B cell (primary cell): ENCODE data around the gene ADIG. TPM values are rescaled to one million over a fixed set of nuclear protein-coding genes. Genes with fewer than 3 reads are reported as not detected.

Experiments
- polyA plus RNA-seq: library from polyadenylated mRNA; depleted of rRNA; stranded (reverse); fragments of >200 nt; gene quantifications from 2 replicates; pipeline ENCODE4 v1.2.3, GENCODE V29; 2012
- total RNA-seq, 2 donors: library from RNA; stranded (reverse); fragments of 120-200 nt in 1 of 2; gene quantifications; 1 replicate in 1 of 2; 2 replicates in 1 of 2; pipeline versions ENCODE4 v1.2.3 to v1.2.4, GENCODE V29; 2013 to 2022

The ADIG gene
- total and polyA plus RNA-seq, 2 donors (not counting 1 experiment from before 2014, with no cell fraction given), result not detected

Other genes starting within 250 kb of the ADIG start
- gene LBP, start 234.7 kb upstream of the ADIG start, total RNA-seq, result not detected in 2 replicates
- not detected in 2 replicates for gene LBP, start 234.7 kb upstream of the ADIG start, polyA plus RNA-seq
- gene SNHG17, start 145.9 kb upstream of the ADIG start, total RNA-seq, result 49.6 and 64.3 TPM in 2 replicates
- 78.0 and 89.4 TPM in 2 replicates for gene SNHG17, start 145.9 kb upstream of the ADIG start, polyA plus RNA-seq
- 58.3 and 63.4 TPM in 2 replicates for gene RALGAPB, start 108.4 kb upstream of the ADIG start, total RNA-seq
- gene RALGAPB, start 108.4 kb upstream of the ADIG start, polyA plus RNA-seq, result 15.0 and 21.2 TPM in 2 replicates
- not detected in 2 replicates for gene ARHGAP40, start 20.6 kb downstream of the ADIG start, total RNA-seq
- not detected in 2 replicates for gene ARHGAP40, start 20.6 kb downstream of the ADIG start, polyA plus RNA-seq
- gene SLC32A1, start 143.3 kb downstream of the ADIG start, total RNA-seq, result not detected in 2 replicates
- gene SLC32A1, start 143.3 kb downstream of the ADIG start, polyA plus RNA-seq, result 0.16 TPM in 1 of 2 replicates, not detected in the other
- gene ACTR5, start 167.3 kb downstream of the ADIG start, total RNA-seq, result 15.4 and 16.7 TPM in 2 replicates
- 18.0 and 22.4 TPM in 2 replicates for gene ACTR5, start 167.3 kb downstream of the ADIG start, polyA plus RNA-seq
- gene PPP1R16B, start 224.5 kb downstream of the ADIG start, total RNA-seq, result 108 and 112 TPM in 2 replicates
- gene PPP1R16B, start 224.5 kb downstream of the ADIG start, polyA plus RNA-seq, result 54.5 and 58.8 TPM in 2 replicates